Activated CD4-positive, alpha-beta T cell treated with anti-CD3 and anti-CD28 coated beads, Interleukin-2, amount 10 ng/mL, durations not matched to agents 7 days and 5 days (primary cell): Measurements from ENCODE around the gene NAA20. TPM values are rescaled to one million over a fixed set of nuclear protein-coding genes. Genes with fewer than 3 reads are reported as not detected.

ENCODE experiments used
- CTCF ChIA-PET: fragments of 350-600 bp; sonication (Branson Sonifier 250); formaldehyde crosslinking; loops from one replicate; lab custom pipeline; 2021; ENCODE audit warnings: antibody characterized with exemption; lab: Charles Lee
- POLR2A ChIA-PET: fragments of 350-600 bp; sonication (Branson Sonifier 250); formaldehyde crosslinking; loops from one replicate; lab custom pipeline; 2021; ENCODE audit warnings: antibody characterized with exemption; lab: Charles Lee
- DNase-seq: peaks from one replicate; pipeline ENCODE4 v3.0.0-alpha.2; 2020
- H3K27ac Mint-ChIP-seq: one replicate; pipeline ENCODE4 v1.8.0; 2021; ENCODE audit warnings: mild to moderate bottlenecking, moderate library complexity, mixed read lengths
- H3K27me3 Mint-ChIP-seq: one replicate; pipeline ENCODE4 v1.8.0; 2021; ENCODE audit warnings: mixed read lengths
- H3K36me3 Mint-ChIP-seq: one replicate; pipeline ENCODE4 v1.8.0; 2021; ENCODE audit warnings: low read depth, mixed read lengths
- H3K4me1 Mint-ChIP-seq: one replicate; pipeline ENCODE4 v1.8.0; 2021; ENCODE audit warnings: mixed read lengths
- H3K4me3 Mint-ChIP-seq: one replicate; pipeline ENCODE4 v1.8.0; 2021; ENCODE audit warnings: mild to moderate bottlenecking, moderate library complexity, mixed read lengths
- H3K9me3 Mint-ChIP-seq: one replicate; pipeline ENCODE4 v1.8.0; 2021; ENCODE audit warnings: mixed read lengths
- total RNA-seq, 2 experiments: library from RNA; stranded (reverse); gene quantifications; one replicate each; pipeline ENCODE4 v1.2.3, GENCODE V29; 2021

Gene NAA20, protein sequence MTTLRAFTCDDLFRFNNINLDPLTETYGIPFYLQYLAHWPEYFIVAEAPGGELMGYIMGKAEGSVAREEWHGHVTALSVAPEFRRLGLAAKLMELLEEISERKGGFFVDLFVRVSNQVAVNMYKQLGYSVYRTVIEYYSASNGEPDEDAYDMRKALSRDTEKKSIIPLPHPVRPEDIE
- 10 to 100 TPM; 41.0 to 47.2 TPM for total RNA-seq

DNA sequence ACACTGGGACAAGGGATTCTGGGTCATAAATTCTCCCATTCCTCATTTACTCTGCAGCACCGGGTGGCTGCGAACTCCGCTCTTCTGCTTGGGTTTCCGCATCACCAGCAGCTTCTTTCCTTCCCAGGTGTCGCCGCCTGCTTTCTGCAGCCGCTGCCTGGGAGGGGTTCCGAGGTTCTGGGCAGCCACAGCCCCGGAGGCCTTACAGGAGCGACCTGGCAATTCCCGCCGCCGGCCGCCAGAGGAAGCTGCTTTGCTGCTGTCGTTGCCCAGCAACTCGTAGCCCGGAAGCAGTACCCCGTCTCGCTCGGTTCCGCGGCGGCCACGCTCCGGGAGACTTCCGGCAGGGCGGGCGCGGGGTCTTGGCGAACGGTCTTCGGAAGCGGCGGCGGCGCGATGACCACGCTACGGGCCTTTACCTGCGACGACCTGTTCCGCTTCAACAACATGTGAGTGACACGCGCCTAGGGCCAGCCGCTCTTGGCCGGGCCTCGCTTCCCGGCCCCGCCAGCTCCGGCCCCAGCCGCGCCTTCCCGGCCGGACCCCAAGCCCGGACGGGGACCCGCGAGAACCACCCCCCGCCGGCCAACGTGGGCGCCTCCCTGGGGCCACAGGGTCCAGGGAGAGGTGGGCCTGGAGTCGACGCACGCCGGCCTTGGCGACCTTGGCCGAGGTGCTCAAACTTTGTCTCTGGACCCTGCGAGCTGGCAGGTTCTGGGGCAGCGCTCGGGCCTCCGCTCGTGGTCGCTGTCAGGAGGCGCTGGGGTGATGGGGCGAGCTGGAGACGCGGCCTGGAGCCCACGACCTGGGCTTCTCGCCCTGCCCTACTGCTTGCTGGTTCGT, at the start of gene NAA20:
Gene NAA20, plus strand, starts transcription at position 362 of the 843 bp plus-strand sequence. Its CDS starts 35 bp downstream, at position 397.
- ChIA-PET CTCF (interaction anchor here (0.7 to 2.3 kb wide), 5 partner anchors 11 to 55 kb away, joined by 3 to 11 read pairs (median 3); partner anchors contain the start of genes CFAP61 and CRNKL1), POLR2A (interaction anchor here (1.0 kb wide), 1 partner anchor 35 kb away, joined by 4 read pairs; the partner anchor contains the start of genes CFAP61 and CRNKL1)
- peak; percentile 92 for DNase-seq
- peak within 1 kb of the TSS; percentile 89 for H3K27ac Mint-ChIP-seq
- H3K9me3 Mint-ChIP-seq, result no peaks in the 10 kb centered on the region
- peak within 1 kb of the TSS; percentile 88 for H3K4me3 Mint-ChIP-seq
- H3K27me3 Mint-ChIP-seq, result peaks cover 3% of the 10 kb centered on the region
- H3K4me1 Mint-ChIP-seq, result peaks cover 56% of the 10 kb centered on the region
- H3K36me3 Mint-ChIP-seq, result peaks cover 15% of the 10 kb centered on the region

DNA sequence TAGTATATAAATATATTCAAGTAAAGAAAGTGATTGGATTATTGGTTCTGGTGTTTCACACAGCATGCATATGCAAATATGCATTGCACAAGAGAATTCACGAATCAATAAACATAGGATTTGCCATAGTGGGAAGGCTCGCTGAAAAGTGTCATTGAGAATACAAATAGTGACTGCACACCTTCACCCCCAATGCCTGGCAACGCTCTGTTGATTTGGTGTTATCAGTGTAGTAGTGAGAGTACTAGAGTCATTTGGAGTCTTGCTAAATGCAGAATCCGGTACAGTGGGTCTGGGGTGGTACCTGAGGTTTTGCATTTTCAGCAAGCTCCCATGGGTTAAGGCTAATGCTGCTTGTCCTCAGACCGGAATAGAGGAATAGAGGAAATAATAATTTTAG, 49.7 kb upstream of the NAA20 start:
- H3K9me3 Mint-ChIP-seq, result no peaks in the 10 kb centered on the region
- no peaks in the 10 kb centered on the region for H3K27me3 Mint-ChIP-seq
- peaks cover 17% of the 10 kb centered on the region for H3K4me1 Mint-ChIP-seq
- CTCF ChIA-PET, result no interaction called here
- DNase-seq, result no peak
- no peak overlapping the region for H3K27ac Mint-ChIP-seq
- no peaks in the 10 kb centered on the region for H3K36me3 Mint-ChIP-seq
- POLR2A ChIA-PET, result no interaction called here
- H3K4me3 Mint-ChIP-seq, result no peak overlapping the region

DNA sequence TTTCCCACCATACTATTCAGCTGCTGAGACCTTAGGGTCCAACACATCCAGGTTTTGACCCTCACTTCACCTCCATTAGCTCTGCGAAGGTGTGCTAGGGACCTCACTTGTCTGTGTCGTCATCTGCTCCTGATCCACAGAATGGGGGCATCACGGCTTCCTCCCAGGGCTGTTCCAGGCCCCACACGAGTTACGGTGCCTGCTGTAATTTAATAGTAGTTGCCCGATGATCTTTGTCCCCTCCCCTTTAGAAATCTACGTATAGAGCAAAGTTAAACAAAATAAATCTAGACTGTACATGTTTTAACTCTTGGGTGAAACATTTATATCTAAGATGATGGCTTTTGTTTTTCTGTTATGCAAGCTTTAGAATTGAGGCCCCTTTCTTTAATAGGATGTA, 49.1 kb upstream of the NAA20 start:
- CTCF ChIA-PET, result no interaction called here
- H3K27me3 Mint-ChIP-seq, result no peaks in the 10 kb centered on the region
- H3K27ac Mint-ChIP-seq, result peak overlapping the region; percentile 34
- no peaks in the 10 kb centered on the region for H3K36me3 Mint-ChIP-seq
- POLR2A ChIA-PET, result no interaction called here
- DNase-seq, result no peak
- no peaks in the 10 kb centered on the region for H3K9me3 Mint-ChIP-seq
- no peak overlapping the region for H3K4me3 Mint-ChIP-seq
- peaks cover 17% of the 10 kb centered on the region for H3K4me1 Mint-ChIP-seq

DNA sequence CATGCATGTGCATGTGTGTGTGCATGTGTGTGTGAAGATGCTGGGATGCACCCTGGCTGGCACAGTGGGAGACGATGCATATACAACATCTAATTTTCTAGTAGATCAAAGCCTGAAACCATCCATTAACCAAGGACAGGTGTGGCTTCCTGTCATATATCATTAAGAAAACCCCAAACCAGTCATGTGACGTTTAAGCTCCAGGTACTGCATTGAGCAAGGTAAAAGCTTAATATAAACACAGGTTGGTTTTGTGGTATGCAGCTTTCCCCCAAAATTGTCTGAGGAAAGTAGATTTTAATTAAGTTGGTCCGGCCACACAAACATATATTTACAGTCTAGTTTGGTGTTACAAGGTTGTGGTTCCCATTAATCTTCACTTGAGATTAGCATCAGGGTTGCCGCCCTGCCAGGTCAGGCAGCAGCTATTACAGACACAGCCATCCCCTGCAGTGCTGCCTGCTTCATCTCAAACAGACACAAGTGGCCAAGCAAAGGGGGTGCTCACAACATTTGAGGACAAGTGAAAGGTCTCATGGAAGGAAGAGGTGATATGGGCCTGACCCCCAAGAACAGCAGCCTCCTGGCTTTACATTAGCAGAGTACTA, 48.6 kb upstream of the NAA20 start:
- H3K9me3 Mint-ChIP-seq, result no peaks in the 10 kb centered on the region
- no peaks in the 10 kb centered on the region for H3K27me3 Mint-ChIP-seq
- no peak overlapping the region for H3K4me3 Mint-ChIP-seq
- no peak for DNase-seq
- peaks cover 17% of the 10 kb centered on the region for H3K4me1 Mint-ChIP-seq
- ChIA-PET POLR2A (interaction anchor here (0.6 kb wide), 1 partner anchor 99 kb away, joined by 3 read pairs; no protein-coding TSS in a partner anchor), CTCF (no interaction called here)
- no peaks in the 10 kb centered on the region for H3K36me3 Mint-ChIP-seq
- H3K27ac Mint-ChIP-seq, result peak overlapping the region; percentile 34

DNA sequence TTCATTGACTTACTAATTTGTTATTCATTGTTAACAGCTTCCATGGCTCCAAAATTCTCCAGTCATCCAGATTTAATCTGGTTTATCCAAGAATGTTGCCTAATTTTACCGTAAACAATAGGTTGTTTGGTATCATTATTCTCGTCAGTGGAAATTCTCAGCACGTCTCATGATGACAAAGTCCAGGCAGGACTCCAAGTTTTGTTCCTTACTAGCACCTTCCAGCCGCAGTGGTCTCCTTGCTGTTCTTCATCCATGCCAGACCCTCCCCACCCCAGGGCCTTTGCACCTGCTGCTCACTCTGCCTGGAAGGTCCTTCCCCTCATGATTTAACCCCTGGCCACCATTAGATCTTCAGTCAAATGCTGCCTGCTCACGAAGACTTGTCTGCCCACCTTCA, 48.1 kb upstream of the NAA20 start:
- H3K4me1 Mint-ChIP-seq, result peaks cover 17% of the 10 kb centered on the region
- no peaks in the 10 kb centered on the region for H3K36me3 Mint-ChIP-seq
- peak overlapping the region; percentile 25 for H3K27ac Mint-ChIP-seq
- no peak for DNase-seq
- H3K27me3 Mint-ChIP-seq, result no peaks in the 10 kb centered on the region
- POLR2A ChIA-PET, result interaction anchor here (0.6 kb wide), 1 partner anchor 98 kb away, joined by 3 read pairs; no protein-coding TSS in a partner anchor
- CTCF ChIA-PET, result no interaction called here
- no peak overlapping the region for H3K4me3 Mint-ChIP-seq
- no peaks in the 10 kb centered on the region for H3K9me3 Mint-ChIP-seq

DNA sequence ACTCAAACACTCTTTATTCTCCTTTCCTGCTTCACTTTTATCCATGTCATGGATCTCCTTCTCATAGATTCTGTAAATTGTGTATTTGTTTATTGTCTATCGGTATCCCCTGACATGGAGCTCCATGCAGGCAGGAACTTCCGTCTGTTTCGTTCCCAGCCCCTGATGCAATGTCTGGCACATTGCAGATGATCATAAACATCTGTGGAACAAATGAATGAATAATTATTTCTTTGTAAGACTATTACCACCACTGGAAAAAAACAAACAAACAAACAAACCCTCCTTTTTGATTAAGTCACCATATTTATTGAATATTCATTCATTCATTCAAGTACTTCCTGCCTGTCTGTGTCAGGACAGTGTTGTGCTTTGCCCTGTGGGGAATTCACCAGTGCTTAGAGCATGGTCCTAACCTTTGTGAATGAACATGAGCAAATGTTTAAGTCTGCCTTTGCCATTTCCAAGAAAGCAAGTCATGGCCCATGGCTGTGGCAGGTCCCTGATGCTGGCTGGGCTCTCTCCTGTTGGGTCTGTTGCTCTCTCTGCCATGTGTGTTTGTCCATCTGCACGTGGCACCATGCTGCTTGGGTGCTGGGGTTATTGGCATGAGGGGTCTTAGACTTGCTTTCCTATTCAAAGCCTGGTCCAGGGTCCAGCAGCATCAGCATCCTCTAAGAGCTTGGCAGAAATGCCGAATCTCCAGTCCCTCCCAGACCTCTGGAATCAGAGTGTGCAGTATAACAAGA, 47.5 kb upstream of the NAA20 start:
- Mint-ChIP-seq H3K36me3 (no peaks in the 10 kb centered on the region), H3K27me3 (no peaks in the 10 kb centered on the region), H3K9me3 (no peaks in the 10 kb centered on the region), H3K4me1 (peaks cover 17% of the 10 kb centered on the region), H3K27ac (no peak overlapping the region), H3K4me3 (no peak overlapping the region)
- POLR2A ChIA-PET, result no interaction called here
- DNase-seq, result no peak
- CTCF ChIA-PET, result no interaction called here

DNA sequence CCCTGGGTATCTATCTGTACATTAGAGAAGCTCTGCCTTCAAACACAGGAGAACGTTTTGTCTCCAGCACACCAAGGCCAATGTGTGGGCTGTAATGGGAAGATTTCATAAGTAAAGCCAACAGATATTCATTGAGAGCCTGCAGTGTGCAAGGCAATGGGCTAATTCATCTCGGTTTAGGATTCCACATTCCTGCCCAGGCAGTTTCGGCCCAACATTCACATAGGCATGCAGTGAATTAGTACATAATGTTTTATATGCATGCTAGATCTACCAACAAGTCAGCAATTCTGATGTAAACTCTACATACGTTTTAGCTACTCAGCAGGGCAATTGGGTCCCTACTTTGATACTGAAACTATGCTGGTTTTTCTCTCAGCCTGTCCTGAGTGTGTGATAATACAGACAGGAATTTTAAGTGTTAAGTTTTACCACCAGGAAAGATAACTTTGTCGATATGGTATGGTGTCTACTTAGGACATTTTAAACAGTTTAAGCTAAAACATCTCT, 46.9 kb upstream of the NAA20 start:
- DNase-seq, result no peak
- H3K27me3 Mint-ChIP-seq, result no peaks in the 10 kb centered on the region
- H3K27ac Mint-ChIP-seq, result no peak overlapping the region
- H3K9me3 Mint-ChIP-seq, result no peaks in the 10 kb centered on the region
- no peak overlapping the region for H3K4me3 Mint-ChIP-seq
- ChIA-PET CTCF (no interaction called here), POLR2A (no interaction called here)
- peaks cover 17% of the 10 kb centered on the region for H3K4me1 Mint-ChIP-seq
- no peaks in the 10 kb centered on the region for H3K36me3 Mint-ChIP-seq

DNA sequence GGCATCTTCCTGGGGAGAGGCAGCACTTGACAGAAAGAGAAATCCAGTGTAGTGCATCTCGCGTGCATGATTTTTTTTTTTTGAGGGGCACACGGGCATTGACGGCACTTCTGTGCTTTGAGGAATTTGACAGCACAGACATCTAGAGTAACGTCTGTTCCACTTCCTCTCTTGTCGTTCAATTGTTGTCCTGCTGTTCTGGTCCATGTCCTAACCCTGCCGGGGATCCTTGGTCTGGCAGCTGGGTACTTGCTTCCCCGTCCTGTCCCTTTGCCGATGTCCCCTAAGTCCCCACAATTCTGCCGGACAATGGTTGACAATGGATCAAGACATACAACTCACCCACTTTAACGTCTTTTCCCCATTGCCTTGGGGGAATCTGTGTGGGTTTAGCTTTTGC, 46.0 kb upstream of the NAA20 start:
- Mint-ChIP-seq H3K36me3 (no peaks in the 10 kb centered on the region), H3K4me3 (no peak overlapping the region), H3K9me3 (no peaks in the 10 kb centered on the region), H3K27ac (no peak overlapping the region), H3K4me1 (peaks cover 18% of the 10 kb centered on the region), H3K27me3 (no peaks in the 10 kb centered on the region)
- CTCF ChIA-PET, result interaction anchor here (0.6 kb wide), 3 partner anchors 9 to 59 kb away, joined by 3 to 4 read pairs (median 3); no protein-coding TSS in a partner anchor
- POLR2A ChIA-PET, result no interaction called here
- no peak for DNase-seq

DNA sequence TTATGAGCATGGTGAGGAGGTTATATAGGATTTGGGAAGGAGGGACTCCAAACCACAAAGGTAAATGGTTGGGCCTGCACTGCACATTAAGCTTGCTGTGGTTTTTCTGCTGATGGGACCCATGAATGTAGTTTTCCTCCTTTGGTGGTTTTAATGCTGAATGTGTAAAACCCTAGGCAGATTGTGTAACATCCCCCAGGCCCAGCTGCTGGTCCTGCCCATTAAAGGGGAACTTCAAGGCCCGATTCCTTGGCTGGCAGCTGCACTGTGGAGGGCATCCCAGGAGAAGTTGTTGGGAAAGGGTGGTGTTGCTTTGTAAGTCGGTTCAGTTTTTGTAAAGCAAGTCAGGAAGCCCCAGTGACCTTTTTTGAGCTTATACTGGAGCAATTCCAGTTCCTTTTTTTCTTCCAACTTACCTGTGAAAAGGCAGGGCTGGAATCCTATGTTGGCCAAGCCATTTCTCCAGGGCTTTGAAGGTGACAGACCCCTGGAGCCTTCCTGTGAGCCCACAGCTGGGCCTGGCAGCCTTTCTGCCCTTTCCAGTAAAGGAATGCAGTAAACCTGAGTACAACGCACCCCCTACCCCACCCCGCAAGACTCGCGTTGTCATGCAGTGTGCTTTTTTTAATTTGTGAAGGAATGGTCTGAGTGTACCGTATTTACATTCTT, 43.1 kb upstream of the NAA20 start:
- CTCF ChIA-PET, result no interaction called here
- H3K27me3 Mint-ChIP-seq, result peaks cover 4% of the 10 kb centered on the region
- H3K36me3 Mint-ChIP-seq, result no peaks in the 10 kb centered on the region
- H3K4me1 Mint-ChIP-seq, result peaks cover 17% of the 10 kb centered on the region
- no peak overlapping the region for H3K27ac Mint-ChIP-seq
- H3K4me3 Mint-ChIP-seq, result no peak overlapping the region
- DNase-seq, result no peak
- POLR2A ChIA-PET, result no interaction called here
- H3K9me3 Mint-ChIP-seq, result no peaks in the 10 kb centered on the region

DNA sequence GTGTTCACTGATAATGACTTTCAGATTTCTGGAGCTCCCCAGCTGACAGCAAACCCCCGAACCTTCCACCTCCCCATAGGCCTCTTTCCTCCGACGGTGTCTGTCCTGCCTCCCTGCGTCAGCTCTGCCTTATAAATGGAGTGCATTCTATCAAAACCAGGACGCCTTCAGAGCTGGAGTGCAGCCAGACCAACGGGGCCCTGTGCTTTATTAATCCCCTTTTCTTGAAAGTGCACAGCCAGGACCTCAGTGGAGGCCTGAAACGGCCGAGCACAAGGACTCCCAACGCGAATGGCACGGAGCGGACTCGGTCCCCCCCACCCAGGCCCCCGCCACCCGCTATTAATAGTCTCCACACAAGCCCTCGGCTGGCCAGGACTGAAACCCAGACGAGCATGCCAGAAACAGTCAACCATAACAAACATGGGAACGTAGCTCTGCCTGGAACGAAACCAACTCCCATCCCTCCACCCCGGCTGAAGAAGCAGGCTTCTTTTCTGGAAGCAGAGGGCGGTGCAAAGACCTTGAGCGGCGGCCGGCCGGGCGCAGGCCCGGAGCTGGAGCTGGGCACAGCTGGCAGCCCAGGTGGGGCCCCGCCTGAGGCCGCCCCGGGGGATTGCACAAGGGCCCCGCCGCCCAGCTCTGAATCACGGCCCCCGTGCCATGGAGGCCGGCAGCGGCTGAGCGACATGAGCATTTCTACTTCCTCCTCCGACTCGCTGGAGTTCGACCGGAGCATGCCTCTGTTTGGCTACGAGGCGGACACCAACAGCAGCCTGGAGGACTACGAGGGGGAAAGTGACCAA, 42.3 kb upstream of the NAA20 start:
- Mint-ChIP-seq H3K4me1 (peaks cover 13% of the 10 kb centered on the region), H3K36me3 (no peaks in the 10 kb centered on the region), H3K27ac (no peak overlapping the region), H3K4me3 (no peak overlapping the region), H3K9me3 (no peaks in the 10 kb centered on the region), H3K27me3 (peaks cover 4% of the 10 kb centered on the region)
- no peak for DNase-seq
- ChIA-PET CTCF (interaction anchor here (0.7 kb wide), 1 partner anchor 34 kb away, joined by 3 read pairs; no protein-coding TSS in a partner anchor), POLR2A (no interaction called here)

DNA sequence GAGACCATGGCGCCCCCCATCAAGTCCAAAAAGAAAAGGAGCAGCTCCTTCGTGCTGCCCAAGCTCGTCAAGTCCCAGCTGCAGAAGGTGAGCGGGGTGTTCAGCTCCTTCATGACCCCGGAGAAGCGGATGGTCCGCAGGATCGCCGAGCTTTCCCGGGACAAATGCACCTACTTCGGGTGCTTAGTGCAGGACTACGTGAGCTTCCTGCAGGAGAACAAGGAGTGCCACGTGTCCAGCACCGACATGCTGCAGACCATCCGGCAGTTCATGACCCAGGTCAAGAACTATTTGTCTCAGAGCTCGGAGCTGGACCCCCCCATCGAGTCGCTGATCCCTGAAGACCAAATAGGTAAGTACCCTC, 41.7 kb upstream of the NAA20 start:
- peaks cover 4% of the 10 kb centered on the region for H3K27me3 Mint-ChIP-seq
- no peaks in the 10 kb centered on the region for H3K9me3 Mint-ChIP-seq
- no peak overlapping the region for H3K4me3 Mint-ChIP-seq
- CTCF ChIA-PET, result interaction anchor here (0.7 kb wide), 1 partner anchor 35 kb away, joined by 3 read pairs; no protein-coding TSS in a partner anchor
- H3K4me1 Mint-ChIP-seq, result peaks cover 12% of the 10 kb centered on the region
- DNase-seq, result no peak
- H3K36me3 Mint-ChIP-seq, result no peaks in the 10 kb centered on the region
- no peak overlapping the region for H3K27ac Mint-ChIP-seq
- POLR2A ChIA-PET, result no interaction called here
